Calu3 (cell line): ENCODE measurements around the gene ASCC2. TPM values are rescaled to one million over a fixed set of nuclear protein-coding genes. Genes with fewer than 3 reads are reported as not detected.

ENCODE experiments used
- BruUV-seq: library from RNA; stranded (reverse); fragments of 400-500 nt; replicated peaks from 2 replicates; lab custom pipeline; 2021; lab: Mats Ljungman, UMichigan
- CTCF ChIA-PET: fragments of 300-600 bp; sonication (Branson Sonifier 250); formaldehyde crosslinking; loops from one replicate; lab custom pipeline; 2022; ENCODE audit warnings: antibody characterized with exemption; lab: Charles Lee
- DNase-seq: peaks from one replicate; pipeline ENCODE4 v3.0.0; 2022
- H3K27ac Mint-ChIP-seq: one replicate; pipeline ENCODE4 v1.8.0; 2022; ENCODE audit warnings: mixed read lengths; ENCODE audit not compliant: unreplicated experiment
- H3K27me3 Mint-ChIP-seq: one replicate; pipeline ENCODE4 v1.8.0; 2022; ENCODE audit warnings: mixed read lengths; ENCODE audit not compliant: unreplicated experiment
- H3K36me3 Mint-ChIP-seq: one replicate; pipeline ENCODE4 v1.8.0; 2022; ENCODE audit warnings: mild to moderate bottlenecking, moderate library complexity, mixed read lengths; ENCODE audit not compliant: insufficient read depth, unreplicated experiment
- H3K4me1 Mint-ChIP-seq: one replicate; pipeline ENCODE4 v1.8.0; 2022; ENCODE audit warnings: mild to moderate bottlenecking, low read depth, mixed read lengths; ENCODE audit not compliant: unreplicated experiment
- H3K4me3 Mint-ChIP-seq: one replicate; pipeline ENCODE4 v1.8.0; 2022; ENCODE audit warnings: mild to moderate bottlenecking, low read depth, moderate library complexity, mixed read lengths; ENCODE audit not compliant: unreplicated experiment
- H3K9me3 Mint-ChIP-seq: one replicate; pipeline ENCODE4 v1.8.0; 2022; ENCODE audit warnings: low read depth, mixed read lengths; ENCODE audit not compliant: unreplicated experiment
- CTCF ChIP-seq: fragments of 200-600 bp; IDR thresholded peaks from one replicate; pipeline ENCODE4 v1.8.0; 2022; ENCODE audit warnings: antibody characterized with exemption; ENCODE audit not compliant: unreplicated experiment
- intact Hi-C: fragments of 100-400 bp; cut with micrococcal nuclease; formaldehyde crosslinking; loops from one replicate; pipeline ENCODE4 v1.10.0; 2022; ENCODE audit not compliant: unreplicated experiment
- total RNA-seq: library from RNA; stranded (reverse); gene quantifications from 2 replicates; pipeline ENCODE4 v1.2.3, GENCODE V29; 2022

The ASCC2 gene
- total RNA-seq, 1 experiment from 2014 or later: 62.6 TPM

GRCh38 chr22:29784451-29785361, 53.4 kb downstream of the ASCC2 start:
- H3K27me3 Mint-ChIP-seq: no peaks in the 10 kb centered on the region
- no peak for DNase-seq
- H3K4me1 Mint-ChIP-seq: peaks cover 40% of the 10 kb centered on the region
- H3K9me3 Mint-ChIP-seq: no peaks in the 10 kb centered on the region
- TF ChIP-seq CTCF: no peak
- no peak overlapping the region for H3K27ac Mint-ChIP-seq
- no TSS peak for BruUV-seq
- no peak overlapping the region for H3K4me3 Mint-ChIP-seq
- H3K36me3 Mint-ChIP-seq: peaks cover 16% of the 10 kb centered on the region
- CTCF ChIA-PET: no interaction called here
- intact Hi-C loops: no loop called here

- peaks cover 36% of the 10 kb centered on the region for H3K4me1 Mint-ChIP-seq
- BruUV-seq: no TSS peak
- intact Hi-C loops: no loop called here
- DNase-seq: peak; percentile 56
- H3K36me3 Mint-ChIP-seq: peaks cover 3% of the 10 kb centered on the region
- CTCF ChIA-PET: interaction anchor here (0.6 to 1.1 kb wide), 5 partner anchors 10 to 201 kb away, joined by 3 to 6 read pairs (median 4); partner anchors contain the start of genes UQCR10 and ZMAT5
- no peak for TF ChIP-seq CTCF
- peak overlapping the region; percentile 25 for H3K27ac Mint-ChIP-seq
- H3K27me3 Mint-ChIP-seq: no peaks in the 10 kb centered on the region
- H3K4me3 Mint-ChIP-seq: no peak overlapping the region
- no peaks in the 10 kb centered on the region for H3K9me3 Mint-ChIP-seq
Measured at GRCh38 chr22:29782061-29782845, 55.8 kb downstream of the ASCC2 start.

GRCh38 chr22:29780748-29781676, 57.1 kb downstream of the ASCC2 start:
- Mint-ChIP-seq H3K4me3 (peak overlapping the region; percentile 6), H3K9me3 (no peaks in the 10 kb centered on the region), H3K4me1 (peaks cover 33% of the 10 kb centered on the region), H3K36me3 (no peaks in the 10 kb centered on the region), H3K27me3 (no peaks in the 10 kb centered on the region), H3K27ac (peak overlapping the region; percentile 51)
- intact Hi-C loops: no loop called here
- no TSS peak for BruUV-seq
- TF ChIP-seq CTCF: no peak
- CTCF ChIA-PET: interaction anchor here (0.6 to 1.4 kb wide), 3 partner anchors 11 to 201 kb away, joined by 3 to 6 read pairs (median 4); no protein-coding TSS in a partner anchor
- peak; percentile 44 for DNase-seq

- CTCF ChIA-PET: interaction anchor here (0.6 to 1.4 kb wide), 2 partner anchors 12 to 202 kb away, joined by 4 to 6 read pairs; no protein-coding TSS in a partner anchor
- Mint-ChIP-seq H3K27ac (peak overlapping the region; percentile 51), H3K4me1 (peaks cover 33% of the 10 kb centered on the region), H3K27me3 (no peaks in the 10 kb centered on the region), H3K36me3 (no peaks in the 10 kb centered on the region), H3K9me3 (no peaks in the 10 kb centered on the region), H3K4me3 (no peak overlapping the region)
- DNase-seq: no peak
- BruUV-seq: no TSS peak
- intact Hi-C loops: no loop called here
- TF ChIP-seq CTCF: no peak
Measured at GRCh38 chr22:29780220-29780619, 57.9 kb downstream of the ASCC2 start.
